ENCODE measurements around the gene ELOVL1. TPM values are rescaled to one million over a fixed set of nuclear protein-coding genes. Genes with fewer than 3 reads are reported as not detected.

ELOVL1 gene
- total and polyA plus RNA-seq, 2 of the 13 experiments (the other 11 are each of a cell fraction or from before 2014, with no cell fraction given): 55.2 to 77.4 TPM

- TF ChIP-seq ELF3 (CRISPR knock-in tag; IDR thresholded peaks at IDR 0.05) (peak; percentile 10; the same call in 1 of the 2 replicates), FOSL1 (CRISPR knock-in tag; IDR thresholded peaks at IDR 0.05; ENCODE audit: borderline replicate concordance) (0 out of 2 replicates have a peak, but pooled peaks have one; percentile 27), RAD21 (CRISPR knock-in tag; IDR thresholded peaks at IDR 0.05) (peak; percentile 17; the same call in 1 of the 2 replicates), ZNF839 (CRISPR knock-in tag; IDR thresholded peaks at IDR 0.05; ENCODE audit: borderline replicate concordance) (peak; percentile 42; the same call in 1 of the 2 replicates), ZNF317 (CRISPR knock-in tag; IDR thresholded peaks at IDR 0.05) (no peak), ZNF18 (CRISPR knock-in tag; IDR thresholded peaks at IDR 0.05; ENCODE audit: insufficient replicate concordance) (peak; percentile 80), ZNF138 (CRISPR knock-in tag; IDR thresholded peaks at IDR 0.05; ENCODE audit: low read depth) (no peak), HBP1 (CRISPR knock-in tag; IDR thresholded peaks at IDR 0.05; ENCODE audit: low read depth) (peak; percentile 65), CENPX (CRISPR knock-in tag; IDR thresholded peaks at IDR 0.05) (no peak), PLRG1 (conservative IDR thresholded peaks at IDR 0.05) (no peak), HIC2 (CRISPR knock-in tag; IDR thresholded peaks at IDR 0.05; ENCODE audit: low read depth) (no peak), ZNF276 (CRISPR knock-in tag; IDR thresholded peaks at IDR 0.05; ENCODE audit: low read depth) (peak; percentile 86; the same call in 1 of the 2 replicates), ZNF543 (CRISPR knock-in tag; IDR thresholded peaks at IDR 0.05) (0 out of 2 replicates have a peak, but pooled peaks have one; percentile 47), RXRA (CRISPR knock-in tag; IDR thresholded peaks at IDR 0.05) (peak; percentile 76), ZNF205 (CRISPR knock-in tag; IDR thresholded peaks at IDR 0.05) (no peak), ZBTB37 (CRISPR knock-in tag; IDR thresholded peaks at IDR 0.05) (no peak), ZBTB42 (CRISPR knock-in tag; IDR thresholded peaks at IDR 0.05) (peak; percentile 72; the same call in 1 of the 2 replicates), YEATS4 (CRISPR knock-in tag; IDR thresholded peaks at IDR 0.05; ENCODE audit: borderline replicate concordance) (peak; percentile 85), MAF1 (CRISPR knock-in tag; IDR thresholded peaks at IDR 0.05; ENCODE audit: borderline replicate concordance) (peak; percentile 70; the same call in 1 of the 2 replicates), RXRB (CRISPR knock-in tag; IDR thresholded peaks at IDR 0.05; ENCODE audit: borderline replicate concordance) (peak; percentile 31; the same call in 1 of the 2 replicates), ZNF577 (CRISPR knock-in tag; IDR thresholded peaks at IDR 0.05; ENCODE audit: borderline replicate concordance, low read depth) (no peak)
Observed at GRCh38 chr1:43348809-43349593, 18.8 kb downstream of the ELOVL1 start (continued).
